ENCODE data around the gene COQ3. TPM values are rescaled to one million over a fixed set of nuclear protein-coding genes. Genes with fewer than 3 reads are reported as not detected.

Gene COQ3
- total RNA-seq, 1 experiment from 2014 or later = 13.9 TPM

GRCh38 chr6:99366852-99367251 is 27.1 kb downstream of the COQ3 start:
- TF ChIP-seq SP1 (CRISPR knock-in tag; conservative IDR thresholded peaks at IDR 0.05) = no peak
- TF ChIP-seq CBFB (CRISPR knock-in tag; IDR thresholded peaks at IDR 0.05; ENCODE audit: low read depth) = no peak
- TF ChIP-seq TP53 (CRISPR knock-in tag; IDR thresholded peaks at IDR 0.05) = no peak
- TF ChIP-seq NFYB (CRISPR knock-in tag; conservative IDR thresholded peaks at IDR 0.05; ENCODE audit: low read depth) = no peak
- no peak for TF ChIP-seq FOXK1 (CRISPR knock-in tag; IDR thresholded peaks at IDR 0.05)
- POLR2A ChIA-PET = interaction anchor here (0.5 kb wide), 1 partner anchor 164 kb away, joined by 3 read pairs; no protein-coding TSS in a partner anchor
- no peak overlapping the region for H3K4me3 Mint-ChIP-seq
- H3K36me3 Mint-ChIP-seq = no peaks in the 10 kb centered on the region
- H3K27ac Mint-ChIP-seq = no peak overlapping the region
- H3K4me1 Mint-ChIP-seq = peaks cover 11% of the 10 kb centered on the region
- H3K9me3 Mint-ChIP-seq = no peaks in the 10 kb centered on the region
- ATAC-seq (no peak), DNase-seq (ENCODE audit: low spot score) (no peak)
- H3K27me3 Mint-ChIP-seq (ENCODE audit: low read depth) = no peaks in the 10 kb centered on the region
- CTCF ChIA-PET = no interaction called here

- DNase-seq (ENCODE audit: low spot score) (no peak), ATAC-seq (no peak)
- no peak overlapping the region for H3K4me3 Mint-ChIP-seq
- H3K9me3 Mint-ChIP-seq = no peaks in the 10 kb centered on the region
- 0 out of 2 replicates have a peak, but pooled peaks cover 2% of the 10 kb centered on the region for H3K4me1 Mint-ChIP-seq
- ChIA-PET POLR2A (no interaction called here), CTCF (no interaction called here)
- H3K27ac Mint-ChIP-seq = no peak overlapping the region
- H3K27me3 Mint-ChIP-seq (ENCODE audit: low read depth) = no peaks in the 10 kb centered on the region
- H3K36me3 Mint-ChIP-seq = no peaks in the 10 kb centered on the region
- TF ChIP-seq ATF3 (CRISPR knock-in tag; conservative IDR thresholded peaks at IDR 0.05) (no peak), NFYB (CRISPR knock-in tag; conservative IDR thresholded peaks at IDR 0.05; ENCODE audit: low read depth) (no peak), IRF1 (CRISPR knock-in tag; IDR thresholded peaks at IDR 0.05) (no peak), HMGXB4 (CRISPR knock-in tag; IDR thresholded peaks at IDR 0.05) (no peak)
Observed at GRCh38 chr6:99364026-99364425, 30.0 kb downstream of the COQ3 start.

GRCh38 chr6:99362678-99363268 is 31.2 kb downstream of the COQ3 start:
- ChIA-PET POLR2A (no interaction called here), CTCF (no interaction called here)
- DNase-seq (ENCODE audit: low spot score) (no peak), ATAC-seq (no peak)
- H3K36me3 Mint-ChIP-seq = no peaks in the 10 kb centered on the region
- H3K27me3 Mint-ChIP-seq (ENCODE audit: low read depth) = no peaks in the 10 kb centered on the region
- H3K4me1 Mint-ChIP-seq = 0 out of 2 replicates have a peak, but pooled peaks cover 2% of the 10 kb centered on the region
- no peak overlapping the region for H3K27ac Mint-ChIP-seq
- no peak overlapping the region for H3K4me3 Mint-ChIP-seq
- no peaks in the 10 kb centered on the region for H3K9me3 Mint-ChIP-seq
- TF ChIP-seq ZSCAN18 (CRISPR knock-in tag; IDR thresholded peaks at IDR 0.05) = no peak
- TF ChIP-seq ATF1 (CRISPR knock-in tag; IDR thresholded peaks at IDR 0.05) = no peak
- TF ChIP-seq GRHL2 (CRISPR knock-in tag; IDR thresholded peaks at IDR 0.05; ENCODE audit: insufficient replicate concordance, severe bottlenecking) = no peak
- no peak for TF ChIP-seq GABPB1 (CRISPR knock-in tag; IDR thresholded peaks at IDR 0.05)
- TF ChIP-seq IRF1 (CRISPR knock-in tag; IDR thresholded peaks at IDR 0.05) = no peak
- TF ChIP-seq ZNF317 (CRISPR knock-in tag; IDR thresholded peaks at IDR 0.05; ENCODE audit: borderline replicate concordance, low read depth) = no peak
- TF ChIP-seq AR (CRISPR knock-in tag; IDR thresholded peaks at IDR 0.05) = no peak
- TF ChIP-seq MXD4 (CRISPR knock-in tag; IDR thresholded peaks at IDR 0.05; ENCODE audit: borderline replicate concordance) = no peak
- TF ChIP-seq ARID4B (CRISPR knock-in tag; IDR thresholded peaks at IDR 0.05; ENCODE audit: borderline replicate concordance) = no peak
- no peak for TF ChIP-seq RORB (CRISPR knock-in tag; IDR thresholded peaks at IDR 0.05)
- TF ChIP-seq CREM (CRISPR knock-in tag; IDR thresholded peaks at IDR 0.05) = no peak
- no peak for TF ChIP-seq ZBTB21 (CRISPR knock-in tag; IDR thresholded peaks at IDR 0.05; ENCODE audit: borderline replicate concordance)
- no peak for TF ChIP-seq TEAD1 (CRISPR knock-in tag; IDR thresholded peaks at IDR 0.05)

Data from WTC11 (cell line).